OCI-LY1 (cell line): ENCODE results near the gene TRAK1.

ENCODE experiments used
- H2AFZ ChIP-seq: fragments of 200-600 bp; sonication (generic), shearing (Covaris generic); 2 replicates; pipeline ENCODE4 v1.6.0; 2014; ENCODE audit warnings: antibody characterized with exemption, mild to moderate bottlenecking, low read length
- H3F3A ChIP-seq: fragments of 200-600 bp; sonication (generic), shearing (Covaris generic); 2 replicates; pipeline ENCODE4 v1.6.0; 2014; ENCODE audit warnings: mild to moderate bottlenecking, antibody characterized with exemption, low read length, moderate library complexity; ENCODE audit not compliant: insufficient read depth
- H3K27ac ChIP-seq: fragments of 200-600 bp; sonication (generic); 2 replicates; pipeline ENCODE4 v1.5.1; 2014; ENCODE audit warnings: low read length, mixed run types, mild to moderate bottlenecking, low read depth; ENCODE audit not compliant: poor library complexity, severe bottlenecking
- H3K27me3 ChIP-seq: fragments of 200-600 bp; sonication (generic); 2 replicates; pipeline ENCODE4 v1.6.0; 2014; ENCODE audit warnings: antibody characterized with exemption, mild to moderate bottlenecking, low read length, moderate library complexity; ENCODE audit not compliant: insufficient read depth
- H3K36me3 ChIP-seq: fragments of 200-600 bp; sonication (generic); 2 replicates; pipeline ENCODE4 v1.6.1; 2014; ENCODE audit warnings: mild to moderate bottlenecking, antibody characterized with exemption, low read length, moderate library complexity, mixed read lengths; ENCODE audit not compliant: insufficient read depth
- H3K4me1 ChIP-seq: fragments of 200-600 bp; sonication (generic); 2 replicates; pipeline ENCODE4 v1.5.1; 2014; ENCODE audit warnings: mild to moderate bottlenecking, low read length, moderate library complexity; ENCODE audit not compliant: insufficient read depth, severe bottlenecking
- H3K4me2 ChIP-seq: fragments of 200-600 bp; sonication (generic), shearing (Covaris generic); 2 replicates; pipeline ENCODE4 v1.6.1; 2014; ENCODE audit warnings: low read length
- H3K4me3 ChIP-seq: fragments of 200-600 bp; sonication (generic); 2 replicates; pipeline ENCODE4 v1.5.1; 2014; ENCODE audit warnings: low read length, low read depth, mild to moderate bottlenecking, mixed read lengths; ENCODE audit not compliant: poor library complexity, severe bottlenecking
- H3K79me2 ChIP-seq: fragments of 200-600 bp; shearing (Covaris generic); 2 replicates; pipeline ENCODE4 v1.6.1; 2016; ENCODE audit warnings: mixed run types, low read length, mixed read lengths; ENCODE audit not compliant: insufficient read depth
- H3K9ac ChIP-seq: fragments of 200-600 bp; sonication (generic), shearing (Covaris generic); 2 replicates; pipeline ENCODE4 v1.6.1; 2014; ENCODE audit warnings: mild to moderate bottlenecking, low read length, mixed read lengths
- H3K9me2 ChIP-seq: fragments of 200-600 bp; sonication (generic), shearing (Covaris generic); 2 replicates; pipeline ENCODE4 v1.6.1; 2014; ENCODE audit warnings: low read depth, mild to moderate bottlenecking, low read length, mixed read lengths
- H3K9me3 ChIP-seq: fragments of 200-600 bp; shearing (Covaris generic); 2 replicates; pipeline ENCODE4 v1.6.1; 2014; ENCODE audit warnings: low read length, mixed read lengths
- H4K20me1 ChIP-seq: fragments of 200-600 bp; sonication (generic), shearing (Covaris generic); 2 replicates; pipeline ENCODE4 v1.6.0; 2016; ENCODE audit warnings: mild to moderate bottlenecking, low read length; ENCODE audit not compliant: insufficient read depth
- EZH2 ChIP-seq: fragments of 200-600 bp; sonication (generic), shearing (Covaris generic); IDR thresholded peaks from 2 replicates; pipeline ENCODE4 v1.8.0; 2017; ENCODE audit warnings: borderline replicate concordance, mixed run types, mild to moderate bottlenecking, antibody characterized with exemption, low read length, moderate library complexity, mixed read lengths
- TF ChIP-seq, protein P1 (sequence below): fragments of 200-600 bp; sonication (generic), shearing (Covaris generic); IDR thresholded peaks from 2 replicates; pipeline ENCODE4 v1.5.1; 2017; ENCODE audit warnings: mild to moderate bottlenecking, antibody characterized with exemption, low read length, moderate library complexity, mixed read lengths

Gene TRAK1

GRCh38 chr3:42157540-42158538 is 66.7 kb downstream of the TRAK1 start:
- peaks cover 21% of the 10 kb centered on the region; the same call in 1 of the 2 replicates for H3K79me2 ChIP-seq
- no peaks in the 10 kb centered on the region for H3K36me3 ChIP-seq
- H4K20me1 ChIP-seq = no peaks in the 10 kb centered on the region
- no peak overlapping the region; the same call in 1 of the 2 replicates for H3K9ac ChIP-seq
- no peak overlapping the region for H3K4me3 ChIP-seq
- no peak overlapping the region for H2AFZ ChIP-seq
- H3K27ac ChIP-seq = no peak overlapping the region
- peaks cover 59% of the 10 kb centered on the region for H3K4me1 ChIP-seq
- TF ChIP-seq EZH2 = no peak
- TF ChIP-seq, protein P1, sequence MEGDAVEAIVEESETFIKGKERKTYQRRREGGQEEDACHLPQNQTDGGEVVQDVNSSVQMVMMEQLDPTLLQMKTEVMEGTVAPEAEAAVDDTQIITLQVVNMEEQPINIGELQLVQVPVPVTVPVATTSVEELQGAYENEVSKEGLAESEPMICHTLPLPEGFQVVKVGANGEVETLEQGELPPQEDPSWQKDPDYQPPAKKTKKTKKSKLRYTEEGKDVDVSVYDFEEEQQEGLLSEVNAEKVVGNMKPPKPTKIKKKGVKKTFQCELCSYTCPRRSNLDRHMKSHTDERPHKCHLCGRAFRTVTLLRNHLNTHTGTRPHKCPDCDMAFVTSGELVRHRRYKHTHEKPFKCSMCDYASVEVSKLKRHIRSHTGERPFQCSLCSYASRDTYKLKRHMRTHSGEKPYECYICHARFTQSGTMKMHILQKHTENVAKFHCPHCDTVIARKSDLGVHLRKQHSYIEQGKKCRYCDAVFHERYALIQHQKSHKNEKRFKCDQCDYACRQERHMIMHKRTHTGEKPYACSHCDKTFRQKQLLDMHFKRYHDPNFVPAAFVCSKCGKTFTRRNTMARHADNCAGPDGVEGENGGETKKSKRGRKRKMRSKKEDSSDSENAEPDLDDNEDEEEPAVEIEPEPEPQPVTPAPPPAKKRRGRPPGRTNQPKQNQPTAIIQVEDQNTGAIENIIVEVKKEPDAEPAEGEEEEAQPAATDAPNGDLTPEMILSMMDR = no peak
- H3K4me2 ChIP-seq = peak overlapping the region; percentile 21; the same call in 1 of the 2 replicates
- no peaks in the 10 kb centered on the region for H3K9me2 ChIP-seq
- H3K27me3 ChIP-seq = no peaks in the 10 kb centered on the region
- H3F3A ChIP-seq = no peaks in the 10 kb centered on the region
- H3K9me3 ChIP-seq = no peaks in the 10 kb centered on the region

DNA sequence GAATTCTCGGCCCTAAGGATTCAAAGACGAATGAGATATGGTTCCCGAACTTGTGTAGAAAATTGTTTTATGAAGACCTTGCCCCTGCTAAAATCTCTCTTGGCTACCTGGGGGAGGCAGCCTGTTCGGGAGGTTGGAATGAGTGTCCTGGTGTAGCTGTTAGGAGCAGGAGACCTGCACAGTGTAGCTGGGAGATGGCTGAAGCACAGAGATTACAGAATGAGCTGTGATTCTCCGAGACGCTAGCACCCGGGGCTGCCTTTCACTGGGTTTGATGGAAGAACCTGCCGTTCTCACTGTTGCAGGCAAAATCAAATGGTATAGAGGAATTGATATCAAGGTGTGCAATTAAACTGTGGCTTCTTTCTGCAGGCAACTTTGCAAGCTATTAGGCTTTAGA is 68.0 kb downstream of the TRAK1 start:
- peaks cover 22% of the 10 kb centered on the region for H3K79me2 ChIP-seq
- H3K4me1 ChIP-seq = peaks cover 65% of the 10 kb centered on the region
- H3K4me3 ChIP-seq = peak overlapping the region; percentile 60
- no peaks in the 10 kb centered on the region for H3K27me3 ChIP-seq
- H2AFZ ChIP-seq = no peak overlapping the region
- H3K4me2 ChIP-seq = peak overlapping the region; percentile 84
- H3K9ac ChIP-seq = peak overlapping the region; percentile 48
- H3K9me2 ChIP-seq = no peaks in the 10 kb centered on the region
- no peaks in the 10 kb centered on the region for H3K9me3 ChIP-seq
- H3K27ac ChIP-seq = peak overlapping the region; percentile 84
- TF ChIP-seq, protein P1 = no peak
- no peak for TF ChIP-seq EZH2
- no peaks in the 10 kb centered on the region for H3K36me3 ChIP-seq
- H4K20me1 ChIP-seq = no peaks in the 10 kb centered on the region
- no peaks in the 10 kb centered on the region for H3F3A ChIP-seq

DNA sequence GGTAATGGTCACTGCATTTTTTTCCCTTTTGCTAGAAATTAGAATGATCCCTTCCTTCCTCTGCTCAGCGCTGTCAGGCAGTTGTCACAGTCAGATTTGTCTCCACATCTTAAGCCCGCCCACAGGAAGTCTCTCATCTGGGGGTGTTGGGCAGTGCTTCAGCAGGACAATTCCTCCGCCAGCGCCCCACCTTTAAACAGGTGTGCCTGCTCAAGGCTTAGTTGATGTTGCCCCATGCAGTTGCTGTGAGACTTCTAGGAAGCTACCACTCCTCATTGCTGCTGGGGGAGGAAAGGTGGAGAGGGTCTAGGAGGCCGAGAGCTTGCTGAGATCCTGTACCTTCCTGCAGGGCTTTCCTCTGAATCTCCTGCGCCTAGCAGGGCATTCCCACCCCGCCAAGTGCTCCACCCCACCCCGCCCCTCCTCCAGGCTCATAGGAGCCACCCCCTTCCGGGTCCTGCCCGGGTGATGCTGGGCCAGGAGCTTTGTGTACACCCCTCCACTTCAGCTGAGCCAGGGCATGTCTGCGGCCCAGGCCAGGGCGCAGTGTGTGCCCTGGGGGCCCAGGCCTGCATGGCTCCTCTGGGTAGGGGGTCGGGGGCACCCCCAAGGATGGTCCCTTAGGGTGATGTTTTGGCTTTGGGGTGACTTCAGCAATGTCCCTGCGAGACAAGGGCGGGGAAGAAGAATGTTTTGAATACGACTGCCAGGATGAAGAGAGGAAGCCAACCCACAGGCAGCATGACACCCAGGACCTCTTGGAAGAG is 68.7 kb downstream of the TRAK1 start:
- Histone ChIP-seq H3K4me3 (peak overlapping the region; percentile 60), H4K20me1 (no peaks in the 10 kb centered on the region), H3F3A (no peaks in the 10 kb centered on the region), H3K9me3 (no peaks in the 10 kb centered on the region), H3K9ac (peak overlapping the region; percentile 48; the same call in 1 of the 2 replicates), H3K4me1 (peaks cover 72% of the 10 kb centered on the region), H3K9me2 (no peaks in the 10 kb centered on the region), H3K27me3 (no peaks in the 10 kb centered on the region), H3K4me2 (peak overlapping the region; percentile 84), H2AFZ (no peak overlapping the region), H3K27ac (peak overlapping the region; percentile 84), H3K36me3 (no peaks in the 10 kb centered on the region), H3K79me2 (peaks cover 22% of the 10 kb centered on the region)
- no peak for TF ChIP-seq EZH2
- TF ChIP-seq, protein P1 = no peak
